Ectodermal cell (in vitro differentiated cells): Measurements from ENCODE around the gene SCAMP3.
"Not testable (repeated sequence)": the region's sequence is repeated elsewhere in the genome, so short reads cannot be mapped to it uniquely, and the experiment has no call there.

Experiments used
- H3K27ac ChIP-seq: 2 replicates; pipeline ENCODE4 v1.7.0; 2013; ENCODE audit warnings: mild to moderate bottlenecking, low read depth, low read length; ENCODE audit not compliant: insufficient read depth, poor library complexity, severe bottlenecking
- H3K27me3 ChIP-seq: 2 replicates; pipeline ENCODE4 v1.7.0; 2013; ENCODE audit warnings: mild to moderate bottlenecking, low read length; ENCODE audit not compliant: insufficient read depth, control insufficient read depth, poor library complexity, severe bottlenecking
- H3K36me3 ChIP-seq: one replicate; pipeline ENCODE4 v1.7.0; 2013; ENCODE audit warnings: low read length; ENCODE audit not compliant: control insufficient read depth, insufficient read depth
- H3K4me1 ChIP-seq: one replicate; pipeline ENCODE4 v1.7.0; 2013; ENCODE audit warnings: low read length; ENCODE audit not compliant: control insufficient read depth, insufficient read depth
- H3K4me3 ChIP-seq: 2 replicates; pipeline ENCODE4 v1.7.0; 2013; ENCODE audit warnings: low read depth, low read length, control low read depth; ENCODE audit not compliant: insufficient read depth
- H3K9me3 ChIP-seq: 2 replicates; pipeline ENCODE4 v1.7.0; 2013; ENCODE audit warnings: mild to moderate bottlenecking, low read length, moderate library complexity; ENCODE audit not compliant: control insufficient read depth
- WGBS, 2 experiments: methylation state at CpG; one replicate each; pipeline ENCODE4 v1.1.7; 2013; ENCODE audit warnings: missing lambda C conversion rate in 2 of 2; 5-methylcytosine and 5-hydroxymethylcytosine counted together

Gene SCAMP3

GRCh38 chr1:155254714-155255242 lies 7.4 kb downstream of the SCAMP3 start:
- Histone ChIP-seq H3K4me3 (peak overlapping the region; percentile 72), H3K36me3 (peaks cover 9% of the 10 kb centered on the region), H3K27me3 (no peaks in the 10 kb centered on the region), H3K27ac (no peak overlapping the region), H3K9me3 (no peaks in the 10 kb centered on the region), H3K4me1 (peaks cover 23% of the 10 kb centered on the region)
- WGBS, 2 experiments, result 13 to 14% methylated on average over 35 of the region's 35 CpGs

- H3K4me3 ChIP-seq, result peak overlapping the region; percentile 72
- no peak overlapping the region for H3K27ac ChIP-seq
- no peaks in the 10 kb centered on the region for H3K27me3 ChIP-seq
- peaks cover 4% of the 10 kb centered on the region for H3K36me3 ChIP-seq
- WGBS, 2 experiments, result 80 to 83% methylated on average over 12 of the region's 12 CpGs
- H3K9me3 ChIP-seq, result no peaks in the 10 kb centered on the region
- peaks cover 23% of the 10 kb centered on the region for H3K4me1 ChIP-seq
Observed at GRCh38 chr1:155254228-155254713, 7.9 kb downstream of the SCAMP3 start.

GRCh38 chr1:155253797-155254196 lies 8.4 kb downstream of the SCAMP3 start:
- Histone ChIP-seq H3K4me1 (peaks cover 23% of the 10 kb centered on the region), H3K27me3 (no peaks in the 10 kb centered on the region), H3K4me3 (peak overlapping the region; percentile 72), H3K9me3 (no peaks in the 10 kb centered on the region), H3K27ac (no peak overlapping the region), H3K36me3 (peaks cover 4% of the 10 kb centered on the region)
- 90 to 92% methylated on average over 5 of the region's 5 CpGs for WGBS, 2 experiments

GRCh38 chr1:155253208-155253607 lies 9.0 kb downstream of the SCAMP3 start:
- Histone ChIP-seq H3K4me3 (no peak overlapping the region), H3K27me3 (no peaks in the 10 kb centered on the region), H3K4me1 (peaks cover 23% of the 10 kb centered on the region), H3K27ac (no peak overlapping the region), H3K36me3 (peaks cover 8% of the 10 kb centered on the region), H3K9me3 (no peaks in the 10 kb centered on the region)
- WGBS, 2 experiments, result 83 to 89% methylated on average over 5 of the region's 5 CpGs

- Histone ChIP-seq H3K27me3 (no peaks in the 10 kb centered on the region), H3K27ac (no peak overlapping the region), H3K4me3 (no peak overlapping the region), H3K36me3 (peaks cover 14% of the 10 kb centered on the region), H3K9me3 (no peaks in the 10 kb centered on the region), H3K4me1 (peaks cover 23% of the 10 kb centered on the region)
- WGBS, 2 experiments, result 92 to 93% methylated on average over 7 of the region's 7 CpGs
Observed at GRCh38 chr1:155251566-155251965, 10.6 kb downstream of the SCAMP3 start.

- Histone ChIP-seq H3K27ac (no peak overlapping the region), H3K9me3 (no peaks in the 10 kb centered on the region), H3K27me3 (no peaks in the 10 kb centered on the region), H3K4me3 (peak overlapping the region; percentile 32), H3K4me1 (peaks cover 20% of the 10 kb centered on the region), H3K36me3 (peaks cover 14% of the 10 kb centered on the region)
- WGBS, 2 experiments, result 24 to 25% methylated on average over 23 of the region's 23 CpGs
Observed at GRCh38 chr1:155250633-155251449, 11.3 kb downstream of the SCAMP3 start.

GRCh38 chr1:155250246-155250632 lies 11.9 kb downstream of the SCAMP3 start:
- Histone ChIP-seq H3K36me3 (peaks cover 14% of the 10 kb centered on the region), H3K27me3 (no peaks in the 10 kb centered on the region), H3K4me1 (peaks cover 17% of the 10 kb centered on the region), H3K4me3 (peak overlapping the region; percentile 32), H3K9me3 (no peaks in the 10 kb centered on the region), H3K27ac (no peak overlapping the region)
- 58 to 59% methylated on average over 28 of the region's 28 CpGs for WGBS, 2 experiments

- 95 to 96% methylated on average over 26 of the region's 26 CpGs for WGBS, 2 experiments
- peaks cover 14% of the 10 kb centered on the region for H3K36me3 ChIP-seq
Observed at GRCh38 chr1:155247667-155248553, 14.2 kb downstream of the SCAMP3 start.

GRCh38 chr1:155246796-155247195 lies 15.4 kb downstream of the SCAMP3 start:
- not testable (repeated sequence) for H3K4me1 ChIP-seq, H3K4me3 ChIP-seq, H3K27me3 ChIP-seq, H3K9me3 ChIP-seq, H3K27ac ChIP-seq
- peaks cover 14% of the 10 kb centered on the region for H3K36me3 ChIP-seq
- 90 to 98% methylated on average over 3 of the region's 3 CpGs for WGBS, 2 experiments

More at GRCh38 chr1:155247667-155248553, 14.2 kb downstream of the SCAMP3 start:
- Histone ChIP-seq H3K4me3 (no peak overlapping the region), H3K27ac (no peak overlapping the region), H3K9me3 (no peaks in the 10 kb centered on the region), H3K27me3 (no peaks in the 10 kb centered on the region), H3K4me1 (no peaks in the 10 kb centered on the region)

GRCh38 chr1:155245163-155245524 lies 17.0 kb downstream of the SCAMP3 start:
- Histone ChIP-seq H3K27ac (peak overlapping the region; percentile 90), H3K27me3 (no peaks in the 10 kb centered on the region), H3K9me3 (no peaks in the 10 kb centered on the region), H3K36me3 (peaks cover 14% of the 10 kb centered on the region), H3K4me3 (peak overlapping the region; percentile 38), H3K4me1 (no peaks in the 10 kb centered on the region)
- WGBS, 2 experiments, result 63 to 66% methylated on average over 7 to 8 of the region's 8 CpGs
